HFFc6 (cell line): Measurements from ENCODE around the gene TTC39C. TPM values are rescaled to one million over a fixed set of nuclear protein-coding genes. Genes with fewer than 3 reads are reported as not detected.

Experiments
- DNase-seq: peaks from one replicate; pipeline ENCODE4 v3.0.0-alpha.2; 2018
- H3K27ac Mint-ChIP-seq: 2 replicates; pipeline ENCODE4 v1.8.0; 2020; ENCODE audit warnings: mild to moderate bottlenecking, mixed read lengths
- H3K27me3 Mint-ChIP-seq: 2 replicates; pipeline ENCODE4 v1.8.0; 2021; ENCODE audit warnings: mild to moderate bottlenecking, moderate library complexity, mixed read lengths; ENCODE audit not compliant: insufficient read depth
- H3K36me3 Mint-ChIP-seq: 2 replicates; pipeline ENCODE4 v1.8.0; 2021; ENCODE audit warnings: low read depth, mixed read lengths
- H3K4me1 Mint-ChIP-seq: 2 replicates; pipeline ENCODE4 v1.8.0; 2020; ENCODE audit warnings: low read depth, mixed read lengths
- H3K4me3 Mint-ChIP-seq: 2 replicates; pipeline ENCODE4 v1.8.0; 2020; ENCODE audit warnings: mild to moderate bottlenecking, moderate library complexity, mixed read lengths
- H3K9me3 Mint-ChIP-seq: 2 replicates; pipeline ENCODE4 v1.8.0; 2020; ENCODE audit warnings: mild to moderate bottlenecking, mixed read lengths
- CTCF ChIP-seq: fragments of 200-600 bp; sonication (generic); IDR thresholded peaks from 2 replicates; pipeline ENCODE4 v1.5.0; 2021; ENCODE audit warnings: antibody characterized with exemption, mild to moderate bottlenecking
- total RNA-seq, 6 experiments: library from RNA; stranded (reverse); fragmentation: NEBNext Ultra II Directional; extraction: Animal tissue kit (Norgen Biotek cat#: 25700); gene quantifications; 2 replicates in 1 of 6; 3 replicates in 5 of 6; pipeline ENCODE4 v1.2.3, GENCODE V29; 2021

Gene TTC39C
- total RNA-seq, 6 experiments from 2014 or later: 10.1 to 21.3 (median 17.4) TPM

GRCh38 chr18:24003288-24003687 lies 11.3 kb upstream of the TTC39C start:
- DNase-seq: no peak
- H3K27me3 Mint-ChIP-seq: peaks cover 14% of the 10 kb centered on the region
- H3K27ac Mint-ChIP-seq: no peak overlapping the region
- H3K4me3 Mint-ChIP-seq: no peak overlapping the region
- no peaks in the 10 kb centered on the region for H3K9me3 Mint-ChIP-seq
- H3K4me1 Mint-ChIP-seq: 0 out of 2 replicates have a peak, but pooled peaks cover 6% of the 10 kb centered on the region
- H3K36me3 Mint-ChIP-seq: no peaks in the 10 kb centered on the region
- TF ChIP-seq CTCF: no peak

GRCh38 chr18:24003903-24004640 lies 10.5 kb upstream of the TTC39C start:
- Mint-ChIP-seq H3K9me3 (no peaks in the 10 kb centered on the region), H3K27ac (no peak overlapping the region), H3K4me3 (no peak overlapping the region), H3K36me3 (no peaks in the 10 kb centered on the region), H3K27me3 (peaks cover 20% of the 10 kb centered on the region), H3K4me1 (0 out of 2 replicates have a peak, but pooled peaks cover 6% of the 10 kb centered on the region)
- DNase-seq: no peak
- TF ChIP-seq CTCF: no peak

- Mint-ChIP-seq H3K4me3 (no peak overlapping the region), H3K27ac (no peak overlapping the region), H3K36me3 (no peaks in the 10 kb centered on the region), H3K4me1 (0 out of 2 replicates have a peak, but pooled peaks cover 6% of the 10 kb centered on the region), H3K9me3 (no peaks in the 10 kb centered on the region), H3K27me3 (peaks cover 34% of the 10 kb centered on the region)
- no peak for DNase-seq
- TF ChIP-seq CTCF: no peak
Observed at GRCh38 chr18:24006712-24007313, 7.7 kb upstream of the TTC39C start.

GRCh38 chr18:24009246-24009645 lies 5.3 kb upstream of the TTC39C start:
- DNase-seq: no peak

GRCh38 chr18:24009651-24010333 lies 4.8 kb upstream of the TTC39C start:
- Mint-ChIP-seq H3K4me1 (no peaks in the 10 kb centered on the region), H3K27ac (no peak overlapping the region), H3K36me3 (no peaks in the 10 kb centered on the region), H3K9me3 (no peaks in the 10 kb centered on the region), H3K4me3 (no peak overlapping the region), H3K27me3 (peaks cover 32% of the 10 kb centered on the region)
- no peak for DNase-seq
- TF ChIP-seq CTCF: no peak

More at GRCh38 chr18:24009246-24009645, 5.3 kb upstream of the TTC39C start:
- no peak for TF ChIP-seq CTCF
- no peak overlapping the region for H3K27ac Mint-ChIP-seq
- H3K4me1 Mint-ChIP-seq: 0 out of 2 replicates have a peak, but pooled peaks cover 2% of the 10 kb centered on the region
- no peaks in the 10 kb centered on the region for H3K9me3 Mint-ChIP-seq
- no peak overlapping the region for H3K4me3 Mint-ChIP-seq
- peaks cover 32% of the 10 kb centered on the region for H3K27me3 Mint-ChIP-seq
- no peaks in the 10 kb centered on the region for H3K36me3 Mint-ChIP-seq
